A549 (cell line): ENCODE results near the gene TBX20.

ENCODE experiments used
- BCL3 ChIP-seq: fragments of >200 bp; sonication (Bioruptor Twin); formaldehyde crosslinking; IDR thresholded peaks from 3 replicates; pipeline ENCODE4 v1.6.1; 2016
- BHLHE40 ChIP-seq: IDR thresholded peaks from 2 replicates; pipeline ENCODE4 v1.6.1; 2012; ENCODE audit warnings: low read depth, low read length, inconsistent platforms
- CTCF ChIP-seq: fragments of >200 bp; sonication (Bioruptor Twin); formaldehyde crosslinking; IDR thresholded peaks from 3 replicates; pipeline ENCODE4 v1.5.1; 2016
- EP300 ChIP-seq, 2 experiments: fragments of >200 bp; sonication (Bioruptor Twin); formaldehyde crosslinking; IDR thresholded peaks; 2 replicates in 1 of 2; 3 replicates in 1 of 2; pipeline ENCODE4 v1.6.1; 2016 to 2017
- JUNB ChIP-seq: fragments of >200 bp; sonication (Bioruptor Twin); formaldehyde crosslinking; IDR thresholded peaks from 2 replicates; pipeline ENCODE4 v1.6.1; 2016
- MAFK ChIP-seq: fragments of 450-650 bp; IDR thresholded peaks from 2 replicates; pipeline ENCODE4 v1.6.1; 2014; ENCODE audit not compliant: partially characterized antibody
- MAX ChIP-seq: IDR thresholded peaks from 2 replicates; pipeline ENCODE4 v1.6.1; 2012
- RAD21 ChIP-seq, 2 experiments: fragments of >200 bp in 1 of 2; sonication (Bioruptor Twin) in 1 of 2; formaldehyde crosslinking in 1 of 2; IDR thresholded peaks in 1 of 2; conservative IDR thresholded peaks in 1 of 2; 2 replicates in 1 of 2; 3 replicates in 1 of 2; pipeline ENCODE4 v1.6.1; 2012 to 2018; ENCODE audit warnings: inconsistent platforms in 1 of 2

GRCh38 chr7:35263396-35263795, 9.5 kb upstream of the TBX20 start:
- no peak for TF ChIP-seq CTCF
- TF ChIP-seq RAD21 (conservative IDR thresholded peaks at IDR 0.05 in 1 of 2, IDR thresholded peaks at IDR 0.05 in 1 of 2), result no peak
- no peak for TF ChIP-seq EP300 (IDR thresholded peaks at IDR 0.05)
- TF ChIP-seq MAFK, result no peak
- TF ChIP-seq JUNB, result no peak
- TF ChIP-seq BCL3, result no peak
- no peak for TF ChIP-seq BHLHE40
- no peak for TF ChIP-seq MAX
